Measurements from ENCODE around the gene RNF144A. TPM values are rescaled to one million over a fixed set of nuclear protein-coding genes. Genes with fewer than 3 reads are reported as not detected.

The RNF144A gene
- polyA plus RNA-seq, 1 experiment, result 0.12 TPM

- POLR2A ChIA-PET, result no interaction called here
- CTCF ChIA-PET, result interaction anchor here (1.4 kb wide), 1 partner anchor 17 kb away, joined by 5 read pairs; no protein-coding TSS in a partner anchor
- DNase-seq (ENCODE audit: low read depth), result no peak
- no peaks in the 10 kb centered on the region for H3K36me3 ChIP-seq (ENCODE audit: control insufficient read depth, insufficient read depth, low read length)
- H3K27me3 ChIP-seq (ENCODE audit: control insufficient read depth, insufficient read depth, low read length), result no peaks in the 10 kb centered on the region
- no peak for TF ChIP-seq CTCF (IDR thresholded peaks at IDR 0.05; ENCODE audit: insufficient read depth, low read depth, low read length)
- H3K4me3 ChIP-seq (ENCODE audit: low read depth, low read length), result no peak overlapping the region
Measured at GRCh38 chr2:7027411-7027810, 110.2 kb downstream of the RNF144A start.

- Histone ChIP-seq H3K36me3 (ENCODE audit: control insufficient read depth, insufficient read depth, low read length) (no peaks in the 10 kb centered on the region), H3K27me3 (ENCODE audit: control insufficient read depth, insufficient read depth, low read length) (no peaks in the 10 kb centered on the region), H3K4me3 (ENCODE audit: low read depth, low read length) (no peak overlapping the region)
- ChIA-PET CTCF (interaction anchor here (1.4 kb wide), 1 partner anchor 16 kb away, joined by 5 read pairs; no protein-coding TSS in a partner anchor), POLR2A (no interaction called here)
- TF ChIP-seq CTCF (IDR thresholded peaks at IDR 0.05; ENCODE audit: insufficient read depth, low read depth, low read length), result no peak
- DNase-seq (ENCODE audit: low read depth), result no peak
Measured at GRCh38 chr2:7027956-7028655, 110.9 kb downstream of the RNF144A start.

GRCh38 chr2:7028846-7029245 is 111.6 kb downstream of the RNF144A start:
- Histone ChIP-seq H3K36me3 (ENCODE audit: control insufficient read depth, insufficient read depth, low read length) (no peaks in the 10 kb centered on the region), H3K4me3 (ENCODE audit: low read depth, low read length) (no peak overlapping the region), H3K27me3 (ENCODE audit: control insufficient read depth, insufficient read depth, low read length) (no peaks in the 10 kb centered on the region)
- no peak for TF ChIP-seq CTCF (IDR thresholded peaks at IDR 0.05; ENCODE audit: insufficient read depth, low read depth, low read length)
- CTCF ChIA-PET, result no interaction called here
- no peak for DNase-seq (ENCODE audit: low read depth)
- POLR2A ChIA-PET, result no interaction called here

- no peak overlapping the region for H3K4me3 ChIP-seq (ENCODE audit: low read depth, low read length)
- no peaks in the 10 kb centered on the region for H3K27me3 ChIP-seq (ENCODE audit: control insufficient read depth, insufficient read depth, low read length)
- H3K36me3 ChIP-seq (ENCODE audit: control insufficient read depth, insufficient read depth, low read length), result no peaks in the 10 kb centered on the region
- ChIA-PET POLR2A (no interaction called here), CTCF (interaction anchor here (1.4 kb wide), 1 partner anchor 14 kb away, joined by 5 read pairs; no protein-coding TSS in a partner anchor)
- no peak for TF ChIP-seq CTCF (IDR thresholded peaks at IDR 0.05; ENCODE audit: insufficient read depth, low read depth, low read length)
- no peak for DNase-seq (ENCODE audit: low read depth)
Measured at GRCh38 chr2:7029291-7030059, 112.3 kb downstream of the RNF144A start.

- DNase-seq (ENCODE audit: low read depth), result no peak
- no peaks in the 10 kb centered on the region for H3K27me3 ChIP-seq (ENCODE audit: control insufficient read depth, insufficient read depth, low read length)
- no peak overlapping the region for H3K4me3 ChIP-seq (ENCODE audit: low read depth, low read length)
- POLR2A ChIA-PET, result no interaction called here
- TF ChIP-seq CTCF (IDR thresholded peaks at IDR 0.05; ENCODE audit: insufficient read depth, low read depth, low read length), result no peak
- no peaks in the 10 kb centered on the region for H3K36me3 ChIP-seq (ENCODE audit: control insufficient read depth, insufficient read depth, low read length)
- CTCF ChIA-PET, result interaction anchor here (1.6 kb wide), 1 partner anchor 14 kb away, joined by 11 read pairs; no protein-coding TSS in a partner anchor
Measured at GRCh38 chr2:7030810-7031209, 113.6 kb downstream of the RNF144A start.

Data from BJ (cell line).